Renal pelvis (tissue), 4 donors: ENCODE data around the gene CKLF. TPM values are rescaled to one million over a fixed set of nuclear protein-coding genes. Genes with fewer than 3 reads are reported as not detected.
"Not testable (repeated sequence)": the region's sequence is repeated elsewhere in the genome, so short reads cannot be mapped to it uniquely, and the experiment has no call there.

Experiments used
- DNase-seq: peaks from one replicate; pipeline ENCODE4 v3.0.0-alpha.2; 2013
- polyA plus RNA-seq, 3 donors: library from polyadenylated mRNA; unstranded; fragments of 120-200 nt; gene quantifications; one replicate each; pipeline ENCODE4 v1.2.1, GENCODE V29; 2013; ENCODE audit not compliant: insufficient read length in 3 of 3

Gene CKLF
- polyA plus RNA-seq, 3 donors = 30.4 to 38.8 (median 36.7) TPM

- no peak for DNase-seq
These were observed 10.0 kb downstream of the CKLF start for GRCh38 chr16:66562409-66562808.

- no peak for DNase-seq
These were observed 10.6 kb downstream of the CKLF start for GRCh38 chr16:66562986-66563385.

GRCh38 chr16:66563574-66564334 is 11.4 kb downstream of the CKLF start:
- no peak for DNase-seq

DNA sequence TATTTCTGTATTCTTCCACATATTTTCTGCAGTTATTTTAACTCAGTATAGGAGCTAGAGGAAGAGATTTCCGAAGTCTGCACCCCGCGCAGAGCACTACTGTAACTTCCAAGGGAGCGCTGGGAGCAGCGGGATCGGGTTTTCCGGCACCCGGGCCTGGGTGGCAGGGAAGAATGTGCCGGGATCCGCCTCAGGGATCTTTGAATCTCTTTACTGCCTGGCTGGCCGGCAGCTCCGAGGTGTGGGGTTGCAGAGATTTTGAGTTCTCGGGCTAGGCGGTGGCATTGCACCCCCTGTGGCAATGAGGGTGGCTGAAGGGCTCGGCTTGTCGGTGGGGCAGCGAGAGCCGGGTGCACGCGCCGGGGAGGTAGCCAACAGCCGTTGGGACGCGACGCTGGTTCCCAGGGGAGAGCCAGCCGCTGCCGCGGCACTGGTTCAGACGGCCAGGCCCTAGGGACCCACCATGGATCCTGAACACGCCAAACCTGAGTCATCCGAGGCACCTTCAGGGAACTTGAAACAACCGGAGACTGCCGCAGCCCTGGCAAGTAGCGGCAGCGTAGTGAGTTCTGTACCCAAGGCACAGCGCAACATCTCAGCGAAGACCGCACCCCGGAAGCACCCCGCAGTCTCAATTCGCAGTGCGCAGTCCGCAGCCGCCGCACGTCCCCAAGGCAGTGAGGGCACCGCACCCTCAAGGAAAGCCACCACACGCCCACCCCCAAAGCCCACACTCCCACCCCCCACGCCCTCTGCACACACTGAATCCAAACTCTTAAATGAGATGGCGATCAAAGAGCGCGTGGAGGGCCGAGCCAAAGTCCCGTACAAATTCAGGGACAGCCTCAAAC is 13.9 kb downstream of the CKLF start, which contains the start of gene CMTM1:
Gene CMTM1, plus strand, starts transcription at position 389 of the 851 bp plus-strand sequence. Its CDS starts 75 bp downstream, at position 464.
- DNase-seq = no peak

- not testable (repeated sequence) for DNase-seq
These were observed 14.9 kb downstream of the CKLF start for GRCh38 chr16:66567270-66567669.

- DNase-seq = no peak
These were observed 16.0 kb downstream of the CKLF start for GRCh38 chr16:66568355-66568754.

DNA sequence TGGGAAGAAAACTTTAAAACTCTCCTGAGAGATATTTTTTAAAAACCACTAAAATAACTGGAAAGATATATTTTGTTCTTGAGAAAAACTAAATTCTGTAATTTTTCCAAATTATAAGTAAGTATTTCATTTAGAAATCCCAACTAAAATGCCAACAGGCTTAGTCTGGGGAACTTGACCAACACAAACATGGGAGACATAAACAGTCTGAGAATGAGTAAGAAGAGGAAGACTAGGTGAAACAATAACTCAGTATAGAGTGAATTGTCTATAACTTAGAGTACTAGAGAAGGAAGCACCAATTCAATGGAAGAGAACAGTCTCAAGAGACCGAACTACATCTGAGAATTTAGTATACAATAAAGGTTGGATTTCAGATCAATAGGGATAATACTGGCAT is 16.8 kb downstream of the CKLF start:
- DNase-seq = no peak

- no peak for DNase-seq
These were observed 17.5 kb downstream of the CKLF start for GRCh38 chr16:66569827-66570405.

DNA sequence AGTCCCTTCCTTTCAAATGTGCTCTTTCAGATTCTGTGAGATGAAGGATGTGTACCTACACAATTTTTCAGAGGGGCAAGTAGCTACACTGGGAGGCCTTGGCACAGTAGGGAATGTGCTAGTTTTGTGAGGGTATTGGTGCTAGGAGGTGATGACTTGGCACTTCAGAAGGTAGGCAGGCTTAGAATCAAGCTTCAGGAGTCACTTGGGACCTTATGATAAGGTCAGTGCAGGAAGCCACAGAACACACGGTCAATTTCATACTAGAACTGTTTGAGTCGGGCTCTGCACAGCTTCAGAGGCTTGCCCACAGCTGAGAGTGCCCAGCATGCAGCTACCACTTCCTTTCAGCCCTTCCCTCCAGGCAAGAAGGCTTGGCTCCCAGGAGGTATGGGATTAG is 20.0 kb downstream of the CKLF start:
- DNase-seq = no peak

- no peak for DNase-seq
These were observed 21.7 kb downstream of the CKLF start for GRCh38 chr16:66574081-66574480.

DNA sequence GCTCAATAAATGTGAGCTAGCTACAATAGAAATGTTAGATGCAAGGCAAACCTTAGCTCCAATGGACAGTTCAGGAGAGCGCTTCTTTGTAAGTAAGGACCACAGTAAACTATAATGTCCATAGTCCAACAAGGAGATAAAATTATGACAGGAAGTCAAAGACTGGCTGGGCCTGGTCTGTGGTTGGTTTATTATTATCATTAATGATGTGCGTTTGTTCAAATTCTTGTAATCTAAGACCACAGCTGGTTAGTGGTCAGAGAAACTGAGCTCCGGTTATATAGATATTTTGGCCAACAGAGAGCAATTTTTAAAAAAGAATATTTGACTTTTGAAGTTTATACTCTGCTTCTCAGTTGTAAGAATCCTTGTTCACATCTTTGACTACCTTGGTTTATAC is 22.2 kb downstream of the CKLF start:
- no peak for DNase-seq

GRCh38 chr16:66575060-66575459 is 22.7 kb downstream of the CKLF start:
- no peak for DNase-seq

DNA sequence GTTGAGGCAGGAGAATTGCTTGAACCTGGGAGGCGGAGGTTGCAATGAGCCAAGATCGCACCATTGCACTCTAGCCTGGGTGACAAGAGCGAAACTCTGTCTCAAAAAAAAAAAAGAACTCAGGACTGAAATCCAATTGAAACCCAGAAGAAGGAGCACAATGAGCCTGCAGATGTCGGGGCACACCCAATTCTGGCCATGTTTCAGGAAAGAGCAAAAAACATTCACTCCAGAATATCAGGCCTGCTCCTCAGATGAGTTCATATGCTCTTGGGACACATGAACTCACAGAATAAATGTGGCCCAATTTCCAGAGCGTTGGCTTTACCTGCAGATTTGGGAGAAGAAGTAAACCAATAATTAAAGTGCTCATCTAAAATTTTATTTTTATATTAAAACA is 23.9 kb downstream of the CKLF start:
- DNase-seq = no peak

GRCh38 chr16:66578651-66579531 is 26.5 kb downstream of the CKLF start, which contains the start of gene CMTM2:
CMTM2 (plus strand) TSS chr16:66579463; CDS start chr16:66579608, 145 bp downstream.
- DNase-seq = peak; percentile 30

DNA sequence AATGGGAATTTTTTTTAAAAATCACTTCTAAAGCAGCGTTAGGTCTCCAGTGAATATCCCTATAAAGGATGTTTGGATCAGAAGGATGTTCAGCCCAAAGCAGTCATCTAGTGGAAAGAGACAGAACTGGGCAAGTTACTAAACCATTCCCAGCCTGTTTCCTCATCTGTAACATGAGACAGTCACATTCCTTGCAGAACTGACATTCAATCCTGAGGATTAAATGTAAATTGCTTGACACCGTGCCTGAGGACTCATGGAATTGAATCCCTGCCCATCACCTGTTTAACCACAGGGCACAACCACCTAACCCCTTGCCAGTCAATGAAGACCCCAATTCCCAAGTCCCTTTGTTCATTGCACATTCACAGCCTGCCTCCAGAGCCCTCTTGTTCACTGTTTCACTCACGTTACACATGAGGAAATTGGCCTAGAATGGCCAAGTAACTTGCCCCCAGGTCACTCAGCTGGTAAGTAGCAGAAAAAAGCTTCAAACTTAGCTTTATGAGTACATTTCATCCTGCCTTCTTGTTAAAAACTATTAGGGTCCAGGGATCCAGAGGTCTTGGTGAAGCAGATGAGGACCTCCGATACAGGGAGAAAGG is 28.3 kb downstream of the CKLF start:
- DNase-seq = peak; percentile 29

DNA sequence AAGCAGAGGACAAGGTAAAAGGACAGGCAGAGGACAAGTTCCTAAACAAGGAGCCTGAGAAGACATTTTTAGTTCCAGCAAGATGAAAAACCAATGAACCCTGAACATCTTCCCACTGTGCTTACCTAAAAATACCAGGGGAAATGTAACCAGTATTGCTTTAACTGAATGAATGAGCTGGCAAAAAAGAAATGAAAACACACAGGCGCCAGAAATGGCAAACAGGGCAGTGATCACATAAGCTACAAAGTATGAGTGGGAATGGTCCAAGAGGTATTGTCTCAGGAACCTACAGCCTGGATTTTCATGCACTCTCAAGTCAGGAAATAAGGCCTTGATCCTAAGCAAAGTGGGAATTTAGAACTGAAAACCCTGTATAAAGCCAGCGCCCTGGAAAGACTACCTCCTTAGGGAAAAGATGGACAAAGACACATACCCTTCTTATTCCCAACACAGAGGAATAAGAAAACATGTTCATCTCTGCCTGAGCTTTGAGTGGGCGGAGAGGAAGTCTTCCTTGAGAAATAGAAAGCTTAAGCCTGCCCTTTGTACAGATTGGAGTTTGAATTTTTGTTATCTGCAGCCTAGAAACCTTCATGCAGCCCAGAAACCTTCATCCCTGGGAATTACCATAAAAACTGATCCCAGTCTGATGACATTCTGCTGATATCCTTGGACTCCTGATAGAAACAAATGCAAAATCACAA is 29.0 kb downstream of the CKLF start:
- DNase-seq = no peak

DNA sequence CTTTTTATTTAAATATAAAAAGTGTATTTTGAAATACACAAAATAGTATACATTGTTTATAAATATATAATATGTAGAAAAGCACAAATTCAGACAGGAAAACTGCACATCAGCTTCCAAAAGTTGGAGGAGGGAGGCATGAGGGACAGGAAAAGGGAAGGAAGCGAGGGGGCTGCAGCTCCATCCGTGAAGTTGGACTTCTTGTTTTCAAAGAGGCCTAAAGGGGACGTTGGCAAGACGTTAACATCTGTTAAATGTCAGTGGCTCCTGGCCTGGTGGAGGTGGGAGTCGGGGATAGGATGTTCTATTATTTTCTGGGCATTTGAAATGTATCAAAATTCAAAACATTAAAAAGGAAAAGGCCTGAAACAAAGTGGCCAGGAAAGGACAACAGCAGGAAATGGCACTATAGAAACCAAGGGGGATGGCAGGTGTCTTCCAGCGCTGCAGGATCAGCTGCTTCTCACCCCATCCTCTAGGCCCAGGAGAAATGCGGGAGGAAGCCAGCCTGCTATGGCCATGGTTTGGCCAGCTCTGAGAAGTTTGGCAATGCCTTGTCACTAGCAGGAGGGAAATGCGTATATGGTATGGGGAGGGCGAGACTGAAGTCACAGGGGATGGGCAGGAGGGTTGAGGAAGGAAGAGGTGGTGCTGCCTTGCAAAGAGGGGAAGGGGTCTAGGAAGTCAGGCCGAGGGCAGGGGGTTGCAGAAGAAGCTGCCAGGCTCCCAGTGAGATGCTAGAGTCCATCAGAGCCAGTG is 33.3 kb downstream of the CKLF start:
- DNase-seq = no peak

DNA sequence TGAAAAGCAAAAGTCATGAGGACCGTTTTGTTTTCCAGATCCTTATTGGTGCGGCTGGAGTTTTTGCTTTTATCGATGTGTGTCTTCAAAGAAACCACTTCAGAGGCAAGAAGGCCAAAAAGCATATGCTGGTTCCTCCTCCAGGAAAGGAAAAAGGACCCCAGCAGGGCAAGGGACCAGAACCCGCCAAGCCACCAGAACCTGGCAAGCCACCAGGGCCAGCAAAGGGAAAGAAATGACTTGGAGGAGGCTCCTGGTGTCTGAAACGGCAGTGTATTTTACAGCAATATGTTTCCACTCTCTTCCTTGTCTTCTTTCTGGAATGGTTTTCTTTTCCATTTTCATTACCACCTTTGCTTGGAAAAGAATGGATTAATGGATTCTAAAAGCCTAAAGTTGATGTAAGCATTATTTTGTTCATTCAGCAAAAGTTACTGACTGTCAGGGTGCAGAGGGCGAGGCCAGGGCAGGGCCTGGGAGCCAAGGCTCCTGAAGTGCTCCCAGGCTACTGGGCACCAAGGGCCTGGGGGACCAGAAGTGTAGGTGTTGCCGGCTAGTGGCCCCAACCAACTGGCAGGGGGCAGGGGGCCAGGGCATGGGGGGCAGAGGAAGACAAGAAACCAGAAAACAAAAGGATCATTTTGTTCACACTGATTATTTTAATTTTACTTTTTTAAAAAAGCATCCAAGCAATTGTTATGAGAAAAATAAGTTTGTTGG is 35.7 kb downstream of the CKLF start:
- no peak for DNase-seq
